Smooth muscle cell (in vitro differentiated cells): ENCODE results near the gene VSIR. TPM values are rescaled to one million over a fixed set of nuclear protein-coding genes. Genes with fewer than 3 reads are reported as not detected.

Experiments
- DNase-seq: peaks from one replicate; lab custom pipeline; 2025; ENCODE audit not compliant: unreplicated experiment; lab: John Stamatoyannopoulos, UW
- H2AFZ ChIP-seq: fragments of 200-600 bp; sonication (generic); 2 replicates; pipeline ENCODE4 v1.6.0; 2016; ENCODE audit warnings: antibody characterized with exemption, low read depth, mild to moderate bottlenecking
- H3F3A ChIP-seq: fragments of 200-600 bp; sonication (generic); 2 replicates; pipeline ENCODE4 v1.6.0; 2017; ENCODE audit warnings: antibody characterized with exemption, low read depth
- H3K27ac ChIP-seq: fragments of 200-600 bp; sonication (generic); 2 replicates; pipeline ENCODE4 v1.5.1; 2016; ENCODE audit warnings: low read depth, mild to moderate bottlenecking
- H3K27me3 ChIP-seq: fragments of 200-600 bp; sonication (generic); 2 replicates; pipeline ENCODE4 v1.6.1; 2016; ENCODE audit warnings: low read depth, mild to moderate bottlenecking
- H3K36me3 ChIP-seq: fragments of 200-600 bp; sonication (generic); 2 replicates; pipeline ENCODE4 v1.5.1; 2016; ENCODE audit warnings: low read depth
- H3K4me1 ChIP-seq: fragments of 200-600 bp; sonication (generic); 2 replicates; pipeline ENCODE4 v1.5.1; 2016; ENCODE audit warnings: low read depth
- H3K4me2 ChIP-seq: fragments of 200-600 bp; sonication (generic); 2 replicates; pipeline ENCODE4 v1.6.0; 2016; ENCODE audit warnings: mild to moderate bottlenecking
- H3K4me3 ChIP-seq: fragments of 200-600 bp; sonication (generic); 2 replicates; pipeline ENCODE4 v1.5.1; 2016; ENCODE audit warnings: mild to moderate bottlenecking
- H3K79me2 ChIP-seq: fragments of 200-600 bp; sonication (generic); 2 replicates; pipeline ENCODE4 v1.6.0; 2016; ENCODE audit warnings: low read depth, mild to moderate bottlenecking
- H3K9ac ChIP-seq: fragments of 200-600 bp; sonication (generic); 2 replicates; pipeline ENCODE4 v1.6.0; 2016; ENCODE audit warnings: low read depth
- H3K9me3 ChIP-seq: fragments of 200-600 bp; sonication (generic); replicated peaks from 2 replicates; pipeline ENCODE4 v1.5.1; 2016; ENCODE audit warnings: low read depth
- H4K20me1 ChIP-seq: fragments of 200-600 bp; sonication (generic); 2 replicates; pipeline ENCODE4 v1.6.0; 2016; ENCODE audit warnings: low read depth
- WGBS: methylation state at CpG from one replicate; pipeline ENCODE4 v1.1.7; 2016; ENCODE audit warnings: low lambda C conversion rate; 5-methylcytosine and 5-hydroxymethylcytosine counted together
- polyA plus RNA-seq: library from polyadenylated mRNA; unstranded; fragments of >200 nt; fragmentation: Nextera tagmentation; extraction: Ambion mirVana; gene quantifications from 2 replicates; pipeline ENCODE4 v1.2.1, GENCODE V29; 2016
- total RNA-seq: library from RNA; depleted of rRNA; stranded (reverse); fragments of >200 nt; gene quantifications from 2 replicates; pipeline ENCODE4 v1.2.3, GENCODE V29; 2014
- TF ChIP-seq, protein P1 (sequence below): fragments of 200-600 bp; sonication (generic); IDR thresholded peaks from 2 replicates; pipeline ENCODE4 v1.5.1; 2017; ENCODE audit warnings: borderline replicate concordance, mild to moderate bottlenecking, antibody characterized with exemption; ENCODE audit not compliant: insufficient read depth, poor library complexity, severe bottlenecking

VSIR gene
- total and polyA plus RNA-seq, 2 experiments from 2014 or later, result 3.6 TPM

DNA sequence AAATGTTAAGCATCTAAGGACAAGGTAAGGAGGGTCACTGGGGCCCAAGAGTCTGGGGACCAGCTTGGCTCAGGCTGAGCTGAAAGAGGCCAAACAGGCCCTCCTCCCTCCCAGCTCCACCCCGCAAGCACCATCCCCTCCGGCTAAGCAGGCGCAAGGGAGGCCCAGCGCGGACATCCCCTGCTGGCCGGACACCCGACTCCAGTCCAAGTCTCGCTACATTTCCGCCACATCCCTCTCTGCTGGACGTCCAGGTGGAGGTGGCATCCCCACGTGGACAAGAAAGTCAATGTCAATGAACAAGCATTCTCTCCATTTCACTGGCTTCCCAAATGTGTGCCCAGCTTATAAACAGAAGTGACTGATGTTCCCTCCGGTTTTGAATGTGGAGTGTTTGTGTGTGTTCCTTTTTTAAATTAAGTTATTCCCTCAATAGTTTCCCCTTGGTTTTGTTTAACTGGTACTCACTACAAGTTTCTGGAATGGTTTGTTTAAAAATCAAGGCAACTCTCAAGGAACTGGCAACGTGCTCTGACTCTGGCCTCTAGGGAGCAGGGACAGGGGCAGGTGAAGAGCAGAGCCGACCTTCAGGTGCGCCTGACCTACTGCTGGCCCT is 42.3 kb upstream of the VSIR start:
- Histone ChIP-seq H4K20me1 (peaks cover 17% of the 10 kb centered on the region), H3K4me1 (no peaks in the 10 kb centered on the region), H3K4me2 (no peak overlapping the region), H3K27ac (no peak overlapping the region), H3K9me3 (no peaks in the 10 kb centered on the region), H3F3A (no peaks in the 10 kb centered on the region), H3K27me3 (no peaks in the 10 kb centered on the region), H3K9ac (no peak overlapping the region), H3K4me3 (no peak overlapping the region), H3K79me2 (no peaks in the 10 kb centered on the region), H2AFZ (no peak overlapping the region), H3K36me3 (peaks cover 6% of the 10 kb centered on the region)
- WGBS, result 99% methylated on average over 15 of the region's 15 CpGs
- no peak for DNase-seq
- TF ChIP-seq, protein P1, sequence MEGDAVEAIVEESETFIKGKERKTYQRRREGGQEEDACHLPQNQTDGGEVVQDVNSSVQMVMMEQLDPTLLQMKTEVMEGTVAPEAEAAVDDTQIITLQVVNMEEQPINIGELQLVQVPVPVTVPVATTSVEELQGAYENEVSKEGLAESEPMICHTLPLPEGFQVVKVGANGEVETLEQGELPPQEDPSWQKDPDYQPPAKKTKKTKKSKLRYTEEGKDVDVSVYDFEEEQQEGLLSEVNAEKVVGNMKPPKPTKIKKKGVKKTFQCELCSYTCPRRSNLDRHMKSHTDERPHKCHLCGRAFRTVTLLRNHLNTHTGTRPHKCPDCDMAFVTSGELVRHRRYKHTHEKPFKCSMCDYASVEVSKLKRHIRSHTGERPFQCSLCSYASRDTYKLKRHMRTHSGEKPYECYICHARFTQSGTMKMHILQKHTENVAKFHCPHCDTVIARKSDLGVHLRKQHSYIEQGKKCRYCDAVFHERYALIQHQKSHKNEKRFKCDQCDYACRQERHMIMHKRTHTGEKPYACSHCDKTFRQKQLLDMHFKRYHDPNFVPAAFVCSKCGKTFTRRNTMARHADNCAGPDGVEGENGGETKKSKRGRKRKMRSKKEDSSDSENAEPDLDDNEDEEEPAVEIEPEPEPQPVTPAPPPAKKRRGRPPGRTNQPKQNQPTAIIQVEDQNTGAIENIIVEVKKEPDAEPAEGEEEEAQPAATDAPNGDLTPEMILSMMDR, result no peak

DNA sequence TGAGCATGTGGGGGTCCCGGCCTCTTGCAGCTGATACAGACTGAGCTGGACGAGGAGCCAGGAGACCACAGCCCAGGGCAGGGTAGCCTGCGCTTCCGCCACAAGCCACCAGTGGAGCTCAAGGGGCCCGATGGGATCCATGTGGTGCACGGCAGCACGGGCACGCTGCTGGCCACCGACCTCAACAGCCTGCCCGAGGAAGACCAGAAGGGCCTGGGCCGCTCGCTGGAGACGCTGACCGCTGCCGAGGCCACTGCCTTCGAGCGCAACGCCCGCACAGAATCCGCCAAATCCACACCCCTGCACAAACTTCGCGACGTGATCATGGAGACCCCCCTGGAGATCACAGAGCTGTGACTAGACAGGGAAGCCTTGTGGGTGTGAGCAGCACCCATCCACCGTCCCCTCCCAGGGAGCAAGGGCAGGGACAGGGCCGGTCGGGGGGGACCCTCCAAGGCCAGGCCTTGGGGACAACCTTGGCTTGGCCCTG is 41.6 kb upstream of the VSIR start:
- H3K9me3 ChIP-seq, result no peaks in the 10 kb centered on the region
- H3F3A ChIP-seq, result no peaks in the 10 kb centered on the region
- H2AFZ ChIP-seq, result no peak overlapping the region
- TF ChIP-seq, protein P1, result no peak
- H3K9ac ChIP-seq, result no peak overlapping the region
- 91% methylated on average over 23 of the region's 26 CpGs for WGBS
- H3K27ac ChIP-seq, result no peak overlapping the region
- H3K4me1 ChIP-seq, result no peaks in the 10 kb centered on the region
- H3K27me3 ChIP-seq, result no peaks in the 10 kb centered on the region
- no peak overlapping the region for H3K4me3 ChIP-seq
- H3K36me3 ChIP-seq, result peaks cover 6% of the 10 kb centered on the region
- DNase-seq, result no peak
- no peak overlapping the region for H3K4me2 ChIP-seq
- H4K20me1 ChIP-seq, result peaks cover 17% of the 10 kb centered on the region
- no peaks in the 10 kb centered on the region for H3K79me2 ChIP-seq

DNA sequence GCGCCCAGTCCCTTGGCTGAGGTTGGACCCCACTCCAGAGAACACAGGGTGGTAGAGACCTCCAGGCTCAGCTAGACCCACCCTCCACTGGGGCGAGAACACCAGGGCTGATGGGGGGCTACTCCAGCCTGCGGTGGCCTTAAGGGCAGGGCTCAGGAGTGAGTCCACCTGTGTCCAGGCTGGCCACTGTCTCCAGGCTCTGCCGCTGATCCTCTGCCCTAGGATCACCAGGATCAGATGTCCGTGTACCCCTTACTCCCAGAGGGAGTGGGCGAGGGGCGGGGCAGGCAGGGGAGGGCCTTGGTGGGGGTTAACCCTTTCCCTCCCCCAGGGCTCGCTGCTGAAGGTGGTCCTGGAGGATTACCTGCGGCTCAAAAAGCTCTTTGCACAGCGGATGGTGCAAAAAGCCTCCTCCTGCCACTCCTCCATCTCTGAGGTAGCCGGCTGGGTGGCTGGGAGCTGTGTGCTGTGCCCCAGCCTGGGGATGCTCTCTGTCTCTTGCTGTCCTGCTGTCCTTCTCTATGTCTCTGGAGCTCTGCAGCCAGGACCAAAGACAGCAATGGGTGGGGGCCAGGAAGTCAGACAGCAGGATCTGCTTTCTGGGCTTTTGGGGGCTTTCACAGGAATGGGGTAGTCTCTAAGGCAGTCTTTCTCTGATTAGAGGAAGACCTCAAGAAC is 39.7 kb upstream of the VSIR start:
- H3K4me1 ChIP-seq, result no peaks in the 10 kb centered on the region

More for the DNA sequence above, 39.7 kb upstream of the VSIR start:
- Histone ChIP-seq H3K36me3 (no peaks in the 10 kb centered on the region), H2AFZ (no peak overlapping the region), H3K79me2 (no peaks in the 10 kb centered on the region), H4K20me1 (peaks cover 17% of the 10 kb centered on the region), H3K4me2 (no peak overlapping the region), H3K9ac (no peak overlapping the region), H3K27ac (no peak overlapping the region), H3F3A (no peaks in the 10 kb centered on the region), H3K4me3 (no peak overlapping the region), H3K27me3 (no peaks in the 10 kb centered on the region), H3K9me3 (no peaks in the 10 kb centered on the region)
- WGBS, result 75% methylated on average over 11 of the region's 11 CpGs
- DNase-seq, result no peak
- TF ChIP-seq, protein P1, result no peak
